Measurements from ENCODE around the gene ANKMY1.

DNA sequence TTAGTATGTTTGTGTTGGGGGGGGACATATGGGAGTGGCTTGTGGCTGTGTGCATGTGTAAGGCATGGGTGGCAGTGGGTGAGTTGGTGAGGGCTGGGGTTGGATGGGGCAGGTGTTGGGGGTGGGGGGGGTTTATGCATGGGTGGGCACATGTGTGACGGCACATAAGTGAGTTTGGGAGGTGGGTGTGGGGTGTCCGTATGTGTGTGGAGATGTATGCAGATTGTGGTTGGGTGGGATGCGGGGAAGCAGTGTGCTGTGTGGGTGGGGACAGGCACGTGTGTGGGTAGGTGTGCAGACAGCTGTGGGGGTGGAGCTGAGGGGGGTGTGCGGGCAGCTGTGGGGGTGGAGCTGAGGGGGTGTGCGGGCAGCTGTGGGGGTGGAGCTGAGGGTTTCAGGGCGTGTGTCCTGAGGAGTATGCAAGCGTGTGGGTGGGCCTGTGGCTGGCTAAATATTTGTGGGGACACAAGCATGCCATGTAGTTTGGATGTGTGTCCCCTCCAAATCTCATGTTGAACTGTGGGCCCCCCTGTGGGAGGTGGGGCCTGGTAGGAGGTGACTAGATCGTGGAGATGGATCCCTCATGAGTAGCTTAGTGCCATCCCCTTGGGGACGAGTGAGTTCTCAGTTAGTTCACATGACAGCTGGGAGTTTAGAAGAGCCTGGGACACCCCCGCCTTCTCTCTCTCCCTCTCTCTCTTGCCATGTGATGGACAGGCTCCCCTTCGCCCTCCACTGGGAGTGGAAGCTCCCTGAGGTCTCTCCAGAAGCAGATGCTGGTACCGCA, 59.4 kb downstream of the ANKMY1 start:
- TF ChIP-seq, protein P1, sequence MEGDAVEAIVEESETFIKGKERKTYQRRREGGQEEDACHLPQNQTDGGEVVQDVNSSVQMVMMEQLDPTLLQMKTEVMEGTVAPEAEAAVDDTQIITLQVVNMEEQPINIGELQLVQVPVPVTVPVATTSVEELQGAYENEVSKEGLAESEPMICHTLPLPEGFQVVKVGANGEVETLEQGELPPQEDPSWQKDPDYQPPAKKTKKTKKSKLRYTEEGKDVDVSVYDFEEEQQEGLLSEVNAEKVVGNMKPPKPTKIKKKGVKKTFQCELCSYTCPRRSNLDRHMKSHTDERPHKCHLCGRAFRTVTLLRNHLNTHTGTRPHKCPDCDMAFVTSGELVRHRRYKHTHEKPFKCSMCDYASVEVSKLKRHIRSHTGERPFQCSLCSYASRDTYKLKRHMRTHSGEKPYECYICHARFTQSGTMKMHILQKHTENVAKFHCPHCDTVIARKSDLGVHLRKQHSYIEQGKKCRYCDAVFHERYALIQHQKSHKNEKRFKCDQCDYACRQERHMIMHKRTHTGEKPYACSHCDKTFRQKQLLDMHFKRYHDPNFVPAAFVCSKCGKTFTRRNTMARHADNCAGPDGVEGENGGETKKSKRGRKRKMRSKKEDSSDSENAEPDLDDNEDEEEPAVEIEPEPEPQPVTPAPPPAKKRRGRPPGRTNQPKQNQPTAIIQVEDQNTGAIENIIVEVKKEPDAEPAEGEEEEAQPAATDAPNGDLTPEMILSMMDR (IDR thresholded peaks at IDR 0.05; ENCODE audit: insufficient read depth, low read depth, low read length), result no peak
- TF ChIP-seq EZH2 (IDR thresholded peaks at IDR 0.05; ENCODE audit: insufficient read depth, low read length), result no peak

Measured in astrocyte (in vitro differentiated cells and primary cell).